Activated CD8-positive, alpha-beta memory T cell treated with anti-CD3 and anti-CD28 coated beads for 24 hours (primary cell): ENCODE measurements around the gene SHC2.
A peak's percentile ranks its signal among the peaks of the same experiment; 100 is the strongest.

ENCODE experiments used
- DNase-seq: peaks from one replicate; pipeline ENCODE4 v3.0.0-alpha.2; 2020

Gene SHC2, protein sequence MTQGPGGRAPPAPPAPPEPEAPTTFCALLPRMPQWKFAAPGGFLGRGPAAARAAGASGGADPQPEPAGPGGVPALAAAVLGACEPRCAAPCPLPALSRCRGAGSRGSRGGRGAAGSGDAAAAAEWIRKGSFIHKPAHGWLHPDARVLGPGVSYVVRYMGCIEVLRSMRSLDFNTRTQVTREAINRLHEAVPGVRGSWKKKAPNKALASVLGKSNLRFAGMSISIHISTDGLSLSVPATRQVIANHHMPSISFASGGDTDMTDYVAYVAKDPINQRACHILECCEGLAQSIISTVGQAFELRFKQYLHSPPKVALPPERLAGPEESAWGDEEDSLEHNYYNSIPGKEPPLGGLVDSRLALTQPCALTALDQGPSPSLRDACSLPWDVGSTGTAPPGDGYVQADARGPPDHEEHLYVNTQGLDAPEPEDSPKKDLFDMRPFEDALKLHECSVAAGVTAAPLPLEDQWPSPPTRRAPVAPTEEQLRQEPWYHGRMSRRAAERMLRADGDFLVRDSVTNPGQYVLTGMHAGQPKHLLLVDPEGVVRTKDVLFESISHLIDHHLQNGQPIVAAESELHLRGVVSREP

DNA sequence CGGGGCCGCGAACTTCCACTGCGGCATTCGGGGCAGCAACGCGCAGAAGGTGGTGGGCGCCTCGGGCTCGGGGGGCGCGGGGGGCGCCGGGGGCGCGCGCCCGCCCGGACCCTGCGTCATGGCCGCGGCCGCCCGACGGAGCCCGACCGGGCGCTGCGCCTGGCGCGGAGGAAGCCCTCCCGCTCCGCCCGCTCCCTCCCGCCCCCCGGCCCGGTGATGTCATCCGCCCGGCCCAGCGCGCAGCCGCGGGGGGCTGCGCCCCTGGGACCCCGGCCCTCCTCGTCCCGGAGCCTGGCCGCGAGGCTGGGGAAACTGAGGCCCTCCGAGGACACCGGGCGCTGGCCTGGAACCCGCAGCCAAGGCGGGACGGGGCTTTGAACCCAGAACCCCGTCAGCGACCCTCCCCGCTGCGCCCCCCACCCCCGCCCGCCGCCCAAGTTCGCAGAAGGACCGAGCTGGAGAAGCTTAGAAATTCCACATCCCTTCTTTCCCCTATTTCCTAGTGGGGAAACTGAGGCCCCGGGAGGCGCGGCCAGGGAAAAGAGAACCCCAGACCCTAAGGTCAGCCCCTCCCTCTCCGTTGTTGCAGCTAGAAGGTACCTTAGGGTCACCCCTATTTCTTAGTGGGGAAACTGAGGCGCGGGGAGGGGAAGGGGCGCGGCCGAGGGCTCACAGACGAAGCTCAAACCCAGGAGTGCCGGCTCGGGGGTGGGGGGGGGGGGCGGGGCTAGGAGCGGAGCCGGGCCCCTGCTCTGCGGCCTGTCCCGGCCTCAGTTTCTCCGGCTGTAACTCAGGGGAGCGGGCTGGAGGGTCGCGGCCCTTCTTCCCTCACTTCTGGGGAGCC is at the start of gene SHC2:
Gene SHC2, minus strand, starts transcription at position 157 of the 844 bp plus-strand sequence. Its CDS starts 37 bp downstream, at position 120.
- DNase-seq: no peak

DNA sequence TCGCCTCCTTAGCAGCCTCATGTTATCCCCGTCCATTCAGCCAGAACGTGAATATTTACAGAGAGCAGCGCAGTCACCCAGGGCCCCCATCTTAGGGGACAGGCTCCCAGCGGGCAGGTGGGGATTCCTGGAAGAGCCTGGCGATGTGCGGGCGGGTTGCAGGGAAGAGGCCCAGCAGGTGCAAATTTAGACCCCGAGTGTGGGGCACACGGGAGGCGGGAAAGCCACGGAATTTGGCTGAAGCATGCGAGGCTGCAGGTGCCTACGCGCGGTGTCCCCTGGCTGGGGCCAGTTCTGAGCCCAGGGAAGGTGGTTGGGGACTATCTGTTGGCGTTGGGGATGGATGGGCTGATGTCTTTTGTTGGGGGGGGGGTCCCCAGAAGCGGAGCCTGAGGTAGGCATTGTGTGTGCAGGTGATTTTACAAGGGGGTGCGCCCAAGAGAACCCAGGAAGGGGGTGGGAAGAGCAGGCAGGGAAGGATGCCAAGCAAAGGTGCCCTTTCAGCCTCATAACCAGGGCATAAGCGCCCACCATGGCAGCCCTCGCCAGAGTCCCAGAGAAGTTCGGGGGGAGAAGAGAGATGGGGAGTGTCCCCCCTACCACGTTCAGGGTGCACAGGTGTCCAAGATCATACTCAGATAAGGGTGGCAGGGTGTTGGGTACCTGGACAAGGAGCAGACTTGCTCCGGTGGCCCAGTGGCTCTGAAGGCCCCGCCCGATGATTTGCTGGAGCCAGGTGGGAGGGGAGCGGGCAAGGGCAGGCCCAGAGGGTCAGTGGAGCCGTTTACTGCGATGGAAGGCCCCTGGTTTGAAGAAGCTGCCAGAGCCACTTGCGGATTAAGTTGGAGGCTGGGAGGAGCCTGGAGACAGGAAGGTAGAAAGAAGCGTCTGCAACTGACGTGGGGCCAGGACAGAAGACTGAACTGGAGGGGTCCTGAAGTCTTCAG is 47.6 kb upstream of the SHC2 start:
- no peak for DNase-seq

DNA sequence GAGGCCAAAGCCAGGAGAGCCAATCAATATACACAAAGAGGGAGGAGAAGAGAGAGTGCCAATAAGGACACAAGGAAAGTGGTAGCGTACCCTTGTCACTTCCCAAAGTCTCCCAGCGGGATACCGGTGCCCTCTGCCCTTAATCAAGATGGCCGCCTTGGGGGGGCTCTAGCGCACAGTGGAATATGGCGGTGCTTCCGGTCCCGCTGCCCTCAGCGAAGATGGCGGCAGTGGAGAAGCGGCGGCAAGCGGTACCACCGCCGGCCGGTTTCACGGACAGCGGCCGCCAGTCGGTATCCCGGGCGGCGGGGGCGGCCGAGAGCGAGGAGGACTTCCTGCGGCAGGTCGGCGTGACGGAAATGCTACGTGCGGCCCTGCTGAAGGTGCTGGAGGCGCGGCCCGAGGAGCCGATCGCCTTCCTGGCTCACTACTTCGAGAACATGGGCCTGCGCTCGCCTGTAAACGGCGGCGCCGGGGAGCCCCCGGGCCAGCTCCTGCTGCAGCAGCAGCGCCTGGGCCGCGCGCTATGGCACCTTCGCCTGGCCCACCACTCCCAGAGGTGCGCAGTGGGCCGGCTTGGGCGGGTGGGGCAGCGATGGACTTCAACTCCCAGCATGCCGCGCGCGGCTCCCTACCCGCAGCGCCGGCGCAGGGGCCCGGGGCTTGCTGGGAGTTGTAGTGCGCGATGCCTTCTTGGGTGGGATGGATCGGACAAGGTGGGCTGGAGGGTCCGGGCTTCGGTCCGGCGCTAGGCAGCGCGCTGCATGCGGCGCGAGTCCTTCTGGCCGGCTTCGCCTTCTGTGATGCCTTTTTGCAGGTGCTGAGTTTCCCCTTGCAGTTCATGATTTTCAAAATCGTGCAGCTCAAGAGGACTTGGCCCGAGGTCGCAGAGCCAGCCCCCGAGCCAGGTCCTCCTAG is 46.7 kb upstream of the SHC2 start, which contains the start of gene TPGS1:
Gene TPGS1, plus strand, starts transcription at position 212 of the 918 bp plus-strand sequence. Its CDS starts 10 bp downstream, at position 222.
- peak; percentile 94 for DNase-seq

DNA sequence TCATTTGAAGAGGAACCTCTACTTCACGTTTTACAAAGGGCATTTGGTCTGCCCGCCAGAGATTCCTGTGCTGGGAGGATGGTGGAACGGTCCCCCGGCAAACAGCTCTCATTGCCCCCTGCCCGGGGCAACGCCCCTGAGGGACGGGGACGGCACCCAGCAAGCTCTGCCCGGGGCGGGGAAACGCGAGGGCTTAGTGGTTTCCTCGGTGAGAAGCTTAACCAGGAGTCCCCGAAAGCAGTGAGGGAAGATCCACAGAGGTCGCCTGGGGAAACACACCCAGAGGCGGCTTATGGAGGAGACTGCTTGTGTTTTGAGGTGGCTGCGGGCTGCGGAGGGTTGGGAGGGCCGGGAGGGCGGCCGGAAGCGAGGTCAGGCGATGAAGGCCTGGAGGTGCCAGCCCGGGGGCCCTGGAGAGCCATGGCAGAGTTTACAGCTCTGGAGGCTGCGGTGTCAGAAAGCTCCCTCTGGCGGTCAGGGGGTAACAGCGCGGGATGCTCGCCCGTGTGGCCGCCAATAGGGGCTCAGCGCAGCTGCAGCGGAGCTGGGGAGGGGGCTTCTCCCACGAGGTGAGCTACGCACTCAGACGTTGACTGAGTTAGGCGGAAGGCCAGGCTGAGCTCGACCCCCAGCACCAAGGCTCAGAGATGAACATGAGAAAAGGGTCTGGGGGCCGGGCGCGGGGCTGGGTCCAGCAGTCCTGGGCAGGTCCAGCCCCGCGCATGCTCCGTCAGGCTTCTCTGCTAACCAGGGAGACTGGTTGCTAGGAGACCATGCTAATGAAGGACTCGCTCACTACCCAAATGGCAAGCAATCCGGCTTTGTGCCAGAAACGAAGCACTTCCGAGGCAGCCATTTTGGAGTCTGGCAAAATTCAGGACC is 45.8 kb upstream of the SHC2 start:
- DNase-seq: peak; percentile 98

DNA sequence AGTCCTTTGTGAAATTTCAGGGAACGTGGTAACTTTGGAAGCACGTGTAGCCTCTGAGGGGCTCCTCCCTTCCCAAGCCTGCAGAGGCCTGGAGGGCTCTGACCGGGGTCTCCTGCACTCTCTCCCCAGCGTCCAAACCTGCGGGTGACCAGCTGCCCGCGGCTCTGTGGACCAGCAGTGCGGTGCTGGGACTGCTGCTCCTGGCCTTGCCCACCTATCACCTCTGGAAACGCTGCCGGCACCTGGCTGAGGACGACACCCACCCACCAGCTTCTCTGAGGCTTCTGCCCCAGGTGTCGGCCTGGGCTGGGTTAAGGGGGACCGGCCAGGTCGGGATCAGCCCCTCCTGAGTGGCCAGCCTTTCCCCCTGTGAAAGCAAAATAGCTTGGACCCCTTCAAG is 43.8 kb upstream of the SHC2 start:
- no peak for DNase-seq

DNA sequence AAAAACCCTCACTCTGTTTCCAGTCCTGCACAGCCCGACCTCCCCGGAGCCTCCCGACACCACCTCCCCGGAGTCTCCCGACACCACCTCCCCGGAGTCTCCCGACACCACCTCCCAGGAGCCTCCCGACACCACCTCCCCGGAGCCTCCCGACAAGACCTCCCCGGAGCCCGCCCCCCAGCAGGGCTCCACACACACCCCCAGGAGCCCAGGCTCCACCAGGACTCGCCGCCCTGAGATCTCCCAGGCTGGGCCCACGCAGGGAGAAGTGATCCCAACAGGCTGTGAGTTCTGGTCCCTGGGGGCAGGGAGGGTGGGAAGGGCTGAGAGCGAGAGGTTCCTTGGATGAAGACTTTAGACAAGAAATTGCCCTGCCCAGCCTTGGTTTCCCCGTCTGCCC is 40.8 kb upstream of the SHC2 start:
- no peak for DNase-seq

DNA sequence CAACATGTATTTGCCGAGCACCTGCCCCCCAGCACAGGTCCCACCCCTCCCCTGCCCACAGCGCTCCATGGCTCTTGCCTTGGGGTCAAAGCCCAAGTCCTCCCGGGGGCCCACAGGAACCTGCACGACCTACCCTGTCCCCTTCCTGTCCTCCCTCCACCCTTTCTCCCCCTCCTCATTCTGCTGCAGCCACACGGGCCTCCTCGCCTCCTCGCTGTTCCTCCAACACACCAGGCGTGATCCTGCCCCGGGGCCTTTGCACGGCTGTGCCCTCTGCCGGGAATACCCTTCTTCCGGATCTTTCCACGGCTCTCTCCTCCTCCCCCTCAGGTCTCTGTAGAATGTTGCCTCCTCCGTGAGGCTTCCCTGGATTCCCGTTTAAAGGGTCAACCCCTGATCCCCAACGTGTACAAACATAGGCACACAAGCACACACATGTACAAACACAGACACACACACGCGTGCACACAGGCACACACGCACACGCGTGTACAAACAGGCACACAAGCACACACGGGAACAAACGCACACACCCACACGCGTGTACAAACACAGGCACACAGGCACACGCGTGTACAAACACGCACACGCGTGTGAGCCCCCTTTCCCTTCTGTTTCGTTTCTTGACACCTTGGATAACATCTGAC is 38.3 kb upstream of the SHC2 start:
- no peak for DNase-seq

DNA sequence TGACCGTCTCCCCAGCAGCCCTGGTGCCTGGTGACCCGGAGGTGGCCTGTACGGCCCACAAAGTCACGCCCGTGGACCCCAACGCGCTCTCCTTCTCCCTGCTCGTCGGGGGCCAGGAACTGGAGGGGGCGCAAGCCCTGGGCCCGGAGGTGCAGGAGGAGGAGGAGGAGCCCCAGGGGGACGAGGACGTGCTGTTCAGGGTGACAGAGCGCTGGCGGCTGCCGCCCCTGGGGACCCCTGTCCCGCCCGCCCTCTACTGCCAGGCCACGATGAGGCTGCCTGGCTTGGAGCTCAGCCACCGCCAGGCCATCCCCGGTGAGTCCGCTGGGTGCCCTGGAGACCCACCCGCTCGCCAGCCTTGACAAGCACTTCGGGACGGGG is 37.7 kb upstream of the SHC2 start:
- DNase-seq: no peak

DNA sequence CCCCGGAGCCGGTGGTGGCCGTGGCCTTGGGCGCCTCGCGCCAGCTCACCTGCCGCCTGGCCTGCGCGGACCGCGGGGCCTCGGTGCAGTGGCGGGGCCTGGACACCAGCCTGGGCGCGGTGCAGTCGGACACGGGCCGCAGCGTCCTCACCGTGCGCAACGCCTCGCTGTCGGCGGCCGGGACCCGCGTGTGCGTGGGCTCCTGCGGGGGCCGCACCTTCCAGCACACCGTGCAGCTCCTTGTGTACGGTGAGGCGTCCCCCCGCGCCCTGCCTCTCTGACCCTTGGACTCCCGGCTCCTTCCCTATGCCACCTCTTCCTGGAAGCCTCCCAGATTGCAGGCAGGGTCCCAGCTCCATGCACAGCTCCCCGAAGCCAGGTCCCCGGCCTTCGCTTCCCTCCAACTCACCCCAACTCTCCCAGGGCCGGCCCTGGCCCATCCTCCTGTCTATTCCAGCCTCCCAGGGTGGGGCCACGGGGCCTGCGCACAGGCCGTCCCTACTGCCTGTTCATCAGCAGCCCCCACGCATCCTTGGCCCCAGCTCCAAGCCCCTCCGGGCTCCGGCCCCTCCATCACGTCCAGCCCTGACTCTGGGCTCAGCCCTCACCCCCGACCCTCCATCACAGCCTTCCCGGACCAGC is 37.2 kb upstream of the SHC2 start:
- no peak for DNase-seq

DNA sequence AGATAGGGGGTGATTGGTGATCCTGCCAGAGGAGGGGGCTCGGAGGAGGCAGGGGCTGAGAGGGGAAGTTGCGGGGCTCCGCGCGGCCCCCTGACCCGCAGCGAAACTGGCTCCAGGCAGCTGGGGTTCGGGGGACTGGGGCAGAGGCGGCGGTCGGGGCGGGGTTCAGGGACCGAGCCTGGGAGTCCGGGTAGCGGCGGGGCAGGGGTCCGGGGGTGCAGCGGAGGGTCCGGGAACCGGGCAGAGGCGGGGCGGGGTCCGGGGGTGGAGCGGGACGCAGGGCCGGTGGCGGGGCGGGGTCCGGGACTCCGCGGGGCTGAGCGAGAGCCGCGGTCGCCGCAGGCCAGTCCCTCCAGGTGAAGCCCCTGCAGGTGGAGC is 36.6 kb upstream of the SHC2 start:
- no peak for DNase-seq

DNA sequence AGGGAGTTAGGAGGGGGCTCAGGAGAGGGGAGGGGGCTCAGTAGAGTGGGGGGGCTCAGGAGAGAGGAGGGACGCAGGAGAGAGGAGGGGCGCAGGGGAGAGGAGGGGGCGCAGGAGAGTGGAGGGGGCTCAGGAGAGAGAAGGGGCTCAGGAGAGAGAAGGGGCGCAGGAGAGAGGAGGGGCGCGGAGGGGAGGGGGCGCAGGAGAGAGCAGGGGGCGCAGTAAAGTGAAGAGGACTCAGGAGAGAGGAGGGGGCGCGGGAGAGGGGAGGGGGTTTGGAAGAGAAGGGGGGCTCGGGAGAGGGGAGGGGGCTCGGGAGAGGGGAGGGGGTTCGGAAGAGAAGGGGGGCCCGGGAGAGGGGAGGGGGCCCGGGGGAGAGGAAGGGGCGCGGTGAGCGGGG is 36.2 kb upstream of the SHC2 start:
- no peak for DNase-seq

DNA sequence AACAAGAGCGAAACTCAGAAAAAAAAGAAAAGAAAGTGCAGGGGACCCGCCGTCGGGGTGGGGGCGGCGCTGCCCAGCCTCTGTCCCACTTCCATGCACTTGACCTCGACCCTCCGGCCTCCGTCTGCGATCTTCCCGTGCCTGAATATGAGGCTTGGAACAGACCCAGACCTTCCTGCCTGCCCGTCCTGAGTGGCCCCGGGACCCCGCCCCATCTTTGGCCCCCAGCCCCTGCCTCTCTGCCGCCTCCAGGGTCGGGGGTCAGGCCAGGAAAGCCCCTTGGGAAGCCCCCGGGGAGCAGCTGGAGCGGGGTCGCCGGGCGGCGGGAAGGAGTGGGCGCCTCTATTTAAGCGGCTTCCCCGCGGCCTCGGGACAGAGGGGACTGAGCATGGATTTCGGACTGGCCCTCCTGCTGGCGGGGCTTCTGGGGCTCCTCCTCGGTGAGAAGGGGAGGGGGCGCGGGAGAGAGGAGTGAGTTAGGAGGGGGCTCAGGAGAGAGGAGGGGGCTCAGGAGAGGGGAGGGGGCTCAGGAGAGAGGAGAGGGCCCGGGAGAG is 35.4 kb upstream of the SHC2 start, which contains the start of gene MADCAM1:
Gene MADCAM1, plus strand, starts transcription at position 375 of the 554 bp plus-strand sequence. Its CDS starts 14 bp downstream, at position 389.
- no peak for DNase-seq

DNA sequence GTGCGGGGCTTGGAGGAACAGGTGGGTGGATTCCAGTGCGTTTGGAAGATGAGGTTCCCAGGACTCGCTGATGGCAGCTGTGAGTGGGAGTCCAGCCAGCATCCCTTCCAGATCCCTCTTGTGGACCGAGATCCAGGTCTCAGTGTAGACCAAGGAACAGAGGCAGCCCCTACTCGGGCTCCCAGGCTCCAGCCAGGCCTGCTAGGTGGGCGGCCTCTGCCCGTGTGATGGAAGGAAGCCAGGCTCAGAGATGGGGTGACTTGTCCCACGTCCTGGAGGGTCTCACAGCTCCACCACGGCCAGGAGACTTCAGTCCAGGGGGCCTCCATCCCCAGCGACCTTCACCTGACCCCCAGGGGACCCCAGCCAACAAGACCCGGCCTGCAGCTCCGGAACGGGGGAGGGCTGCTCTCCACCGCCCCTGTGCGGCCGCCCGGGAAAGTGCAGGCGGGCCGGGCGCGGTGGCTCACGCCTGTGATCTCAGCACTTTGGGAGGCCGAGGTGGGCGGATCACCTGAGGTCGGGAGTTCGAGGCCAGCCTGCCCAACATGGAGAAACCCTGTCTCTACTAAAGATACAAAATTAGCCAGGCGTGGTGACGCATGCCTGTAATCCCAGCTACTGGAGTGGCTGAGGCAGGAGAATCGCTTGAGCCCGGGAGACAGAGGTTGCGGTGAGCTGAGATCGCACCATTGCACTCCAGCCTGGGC is 34.7 kb upstream of the SHC2 start:
- peak; percentile 72 for DNase-seq

DNA sequence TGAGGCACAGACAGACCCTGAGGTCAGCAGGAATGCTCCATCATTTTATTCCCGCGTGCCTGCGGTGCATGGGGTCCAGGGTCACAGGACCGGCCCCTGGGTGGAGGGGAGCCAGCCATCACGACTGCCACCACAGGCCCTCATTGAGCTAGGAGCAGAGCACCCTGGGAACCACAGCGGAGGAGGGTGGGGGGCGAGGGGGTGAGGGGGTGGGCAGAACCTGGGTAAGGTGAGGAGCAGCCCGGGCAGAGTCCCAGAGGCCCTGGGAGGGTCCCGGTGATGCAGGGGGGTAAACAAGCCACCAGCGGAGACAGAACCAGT is 34.2 kb upstream of the SHC2 start:
- no peak for DNase-seq

DNA sequence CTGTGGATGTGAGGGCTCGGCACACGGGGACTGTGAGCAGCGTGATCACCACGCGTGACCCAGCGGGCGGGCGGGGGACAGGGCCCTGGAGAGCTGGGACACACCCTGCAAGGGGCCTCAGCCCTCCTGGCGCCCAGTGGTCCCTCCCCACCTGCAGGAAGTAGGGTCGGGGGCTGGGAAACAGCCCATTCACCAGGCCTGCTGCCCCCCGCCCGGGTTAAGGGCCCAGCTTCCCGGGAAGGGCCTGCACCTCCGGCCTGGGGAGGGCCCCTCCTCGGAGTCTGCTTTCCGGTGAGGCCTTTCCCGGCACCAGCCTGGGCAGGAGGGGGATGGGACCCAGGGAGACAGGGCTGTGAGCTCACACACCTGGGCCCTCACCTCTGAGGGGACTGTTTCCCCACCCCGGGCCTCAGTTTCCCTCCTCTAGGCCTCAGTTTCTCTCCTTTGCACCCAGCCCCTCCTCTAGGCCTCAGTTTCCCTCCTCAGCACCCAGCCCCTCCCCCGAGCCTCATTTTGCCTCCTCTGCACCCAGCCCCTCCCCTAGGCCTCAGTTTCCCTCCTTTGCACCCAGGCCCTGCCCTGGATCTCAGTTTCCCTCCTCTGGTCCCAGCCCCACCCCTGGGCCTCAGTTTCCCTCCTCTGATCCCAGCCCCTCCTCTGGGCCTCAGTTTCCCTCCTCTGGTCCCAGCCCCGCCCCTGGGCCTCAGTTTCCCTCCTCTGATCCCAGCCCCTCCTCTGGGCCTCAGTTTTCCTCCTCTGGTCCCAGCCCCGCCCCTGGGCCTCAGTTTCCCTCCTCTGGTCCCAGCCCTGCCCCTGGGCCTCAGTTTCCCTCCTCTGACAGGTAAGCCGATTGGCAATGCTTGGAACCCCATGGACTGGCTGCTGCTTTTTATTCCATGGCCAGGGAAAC is 33.6 kb upstream of the SHC2 start:
- DNase-seq: no peak

DNA sequence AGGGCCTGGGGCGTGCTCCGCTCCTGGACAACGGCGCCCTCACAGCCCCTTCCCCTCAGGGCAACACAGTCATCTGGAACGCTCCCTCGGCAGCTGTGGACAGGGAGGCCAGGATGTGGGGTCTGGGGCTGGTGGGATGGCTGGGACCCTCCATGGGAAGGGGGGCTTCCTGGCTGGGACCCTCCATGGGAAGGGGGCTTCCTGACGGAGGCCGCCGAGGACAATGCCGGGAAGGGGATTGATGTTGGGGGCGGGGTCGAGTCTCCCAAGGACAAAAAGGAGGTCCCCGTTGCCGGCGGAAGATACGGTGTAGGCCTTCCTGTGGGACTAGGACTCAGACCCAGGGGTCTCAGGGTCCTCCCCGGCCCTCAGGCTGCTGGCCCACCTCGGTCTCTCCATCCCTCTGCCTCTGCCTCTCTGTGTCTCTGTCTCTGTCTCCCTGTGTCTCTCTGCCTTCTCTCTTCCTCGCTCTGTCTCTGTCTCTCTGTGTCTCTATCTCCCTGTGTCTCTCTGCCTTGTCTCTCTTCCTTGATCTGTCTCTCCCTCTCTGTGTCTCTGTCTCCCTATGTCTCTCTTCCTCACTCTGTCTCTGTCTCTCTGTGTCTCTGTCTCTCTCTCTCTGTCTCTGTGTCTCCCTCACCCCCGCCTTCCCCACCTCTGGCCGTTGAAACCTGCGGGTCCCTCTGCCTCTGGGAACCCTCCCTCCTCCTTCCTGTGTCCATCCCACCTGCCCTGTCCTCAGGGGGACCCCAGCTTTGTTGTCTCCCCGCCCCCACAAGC is 32.7 kb upstream of the SHC2 start:
- no peak for DNase-seq
